HepG2 (cell line): ENCODE measurements around the gene TNNI3K. TPM values are rescaled to one million over a fixed set of nuclear protein-coding genes. Genes with fewer than 3 reads are reported as not detected.

Source experiments
- KLF11 ChIP-seq: IDR thresholded peaks from 2 replicates; pipeline ENCODE4 v1.6.1; 2016; ENCODE audit warnings: missing compliant biosample characterization
- SOX13 ChIP-seq, 3 experiments: fragments of 450-650 bp in 1 of 3; sonication (generic) in 1 of 3; formaldehyde crosslinking in 1 of 3; IDR thresholded peaks in 2 of 3; conservative IDR thresholded peaks in 1 of 3; 2 replicates each; pipeline versions ENCODE4 v1.5.0 to v1.6.1; 2016 to 2020; ENCODE audit warnings: antibody characterized with exemption in 1 of 3, mild to moderate bottlenecking in 1 of 3, missing compliant biosample characterization in 1 of 3, missing genetic modification reagents in 1 of 3, moderate library complexity in 1 of 3
- SRY ChIP-seq: sonication (generic); formaldehyde crosslinking; IDR thresholded peaks from 2 replicates; pipeline ENCODE4 v1.8.0; 2022; ENCODE audit warnings: mild to moderate bottlenecking, missing genetic modification reagents
- ZNF343 ChIP-seq: sonication (generic); formaldehyde crosslinking; IDR thresholded peaks from 2 replicates; pipeline ENCODE4 v1.4.0; 2020; ENCODE audit warnings: mild to moderate bottlenecking, missing genetic modification reagents
- ZNF720 ChIP-seq: sonication (generic); formaldehyde crosslinking; IDR thresholded peaks from 2 replicates; pipeline ENCODE4 v1.4.0; 2020; ENCODE audit warnings: missing genetic modification reagents
- polyA plus RNA-seq, 8 experiments: library from polyadenylated mRNA; depleted of rRNA in 3 of 8; stranded (reverse) in 7 of 8; unstranded in 1 of 8; fragments of >200 nt; fragmentation: Illumina TruSeq in 4 of 8; extraction: Trizol in 4 of 8; gene quantifications; 2 replicates each; pipeline versions ENCODE4 v1.2.1 to v1.2.3, GENCODE V29; 2011 to 2016; ENCODE audit warnings: low read depth in 4 of 8, missing spikeins in 1 of 8, mixed read lengths in 1 of 8; ENCODE audit not compliant: insufficient read depth in 1 of 8
- total RNA-seq, 5 experiments: library from RNA; depleted of rRNA; stranded (reverse); fragments of >200 nt; fragmentation: Illumina TruSeq; extraction: Trizol; gene quantifications; 2 replicates each; pipeline ENCODE4 v1.2.3, GENCODE V29; 2016; ENCODE audit warnings: low read depth in 1 of 5
- TF ChIP-seq, protein P1 (sequence below): sonication (generic); formaldehyde crosslinking; IDR thresholded peaks from 2 replicates; pipeline ENCODE4 v1.9.0; 2022; ENCODE audit warnings: low read depth, missing genetic modification reagents
- TF ChIP-seq, protein P2 (sequence below): sonication (generic); formaldehyde crosslinking; IDR thresholded peaks from 2 replicates; pipeline ENCODE4 v1.8.0; 2022; ENCODE audit warnings: mild to moderate bottlenecking, missing genetic modification reagents, moderate library complexity
- TF ChIP-seq, protein P3 (sequence below): sonication (generic); formaldehyde crosslinking; conservative IDR thresholded peaks from 2 replicates; pipeline ENCODE4 v1.8.0; 2022; ENCODE audit warnings: low read depth, missing genetic modification reagents
- TF ChIP-seq, protein P4 (sequence below): IDR thresholded peaks from 2 replicates; pipeline ENCODE4 v1.6.1; 2016; ENCODE audit warnings: missing compliant biosample characterization, missing genetic modification reagents, borderline replicate concordance

Gene TNNI3K
- total and polyA plus RNA-seq, 2 of the 13 experiments (the other 11 are each of a cell fraction or from before 2014, with no cell fraction given): 1.1 TPM; not detected in 1

DNA sequence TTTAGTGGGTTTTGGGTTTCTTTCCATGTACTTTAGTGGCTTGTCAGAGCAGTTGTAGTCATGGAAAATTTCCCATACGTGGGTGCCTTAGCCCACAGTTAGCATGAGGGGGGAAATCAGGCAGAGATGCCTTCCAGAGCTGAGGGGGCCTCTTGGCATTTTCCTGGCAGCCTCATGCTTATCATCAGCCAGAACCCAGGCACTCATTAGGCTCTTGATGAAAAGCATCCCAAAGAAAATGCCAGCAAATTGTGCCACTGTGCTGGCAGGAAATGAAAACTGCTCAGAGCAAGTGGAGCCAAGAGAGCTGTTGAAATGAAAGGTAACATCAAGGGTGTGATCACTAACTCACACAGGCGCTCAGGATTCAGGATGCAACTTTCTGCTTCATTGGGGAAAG, 128.0 kb downstream of the TNNI3K start (continued):
- TF ChIP-seq, protein P1, sequence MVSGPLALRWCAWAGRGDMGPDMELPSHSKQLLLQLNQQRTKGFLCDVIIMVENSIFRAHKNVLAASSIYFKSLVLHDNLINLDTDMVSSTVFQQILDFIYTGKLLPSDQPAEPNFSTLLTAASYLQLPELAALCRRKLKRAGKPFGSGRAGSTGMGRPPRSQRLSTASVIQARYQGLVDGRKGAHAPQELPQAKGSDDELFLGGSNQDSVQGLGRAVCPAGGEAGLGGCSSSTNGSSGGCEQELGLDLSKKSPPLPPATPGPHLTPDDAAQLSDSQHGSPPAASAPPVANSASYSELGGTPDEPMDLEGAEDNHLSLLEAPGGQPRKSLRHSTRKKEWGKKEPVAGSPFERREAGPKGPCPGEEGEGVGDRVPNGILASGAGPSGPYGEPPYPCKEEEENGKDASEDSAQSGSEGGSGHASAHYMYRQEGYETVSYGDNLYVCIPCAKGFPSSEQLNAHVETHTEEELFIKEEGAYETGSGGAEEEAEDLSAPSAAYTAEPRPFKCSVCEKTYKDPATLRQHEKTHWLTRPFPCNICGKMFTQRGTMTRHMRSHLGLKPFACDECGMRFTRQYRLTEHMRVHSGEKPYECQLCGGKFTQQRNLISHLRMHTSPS (CRISPR knock-in tag): no peak
- TF ChIP-seq KLF11 (no peak), ZNF343 (CRISPR knock-in tag) (no peak), SRY (CRISPR knock-in tag) (no peak), SOX13 (IDR thresholded peaks at IDR 0.05) (no peak), SOX13 (CRISPR knock-in tag; conservative IDR thresholded peaks at IDR 0.05 in 1 of 2, IDR thresholded peaks at IDR 0.05 in 1 of 2) (no peak), ZNF720 (CRISPR knock-in tag) (no peak)
- TF ChIP-seq, protein P2, sequence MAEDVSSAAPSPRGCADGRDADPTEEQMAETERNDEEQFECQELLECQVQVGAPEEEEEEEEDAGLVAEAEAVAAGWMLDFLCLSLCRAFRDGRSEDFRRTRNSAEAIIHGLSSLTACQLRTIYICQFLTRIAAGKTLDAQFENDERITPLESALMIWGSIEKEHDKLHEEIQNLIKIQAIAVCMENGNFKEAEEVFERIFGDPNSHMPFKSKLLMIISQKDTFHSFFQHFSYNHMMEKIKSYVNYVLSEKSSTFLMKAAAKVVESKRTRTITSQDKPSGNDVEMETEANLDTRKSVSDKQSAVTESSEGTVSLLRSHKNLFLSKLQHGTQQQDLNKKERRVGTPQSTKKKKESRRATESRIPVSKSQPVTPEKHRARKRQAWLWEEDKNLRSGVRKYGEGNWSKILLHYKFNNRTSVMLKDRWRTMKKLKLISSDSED (CRISPR knock-in tag): no peak
- TF ChIP-seq, protein P3, sequence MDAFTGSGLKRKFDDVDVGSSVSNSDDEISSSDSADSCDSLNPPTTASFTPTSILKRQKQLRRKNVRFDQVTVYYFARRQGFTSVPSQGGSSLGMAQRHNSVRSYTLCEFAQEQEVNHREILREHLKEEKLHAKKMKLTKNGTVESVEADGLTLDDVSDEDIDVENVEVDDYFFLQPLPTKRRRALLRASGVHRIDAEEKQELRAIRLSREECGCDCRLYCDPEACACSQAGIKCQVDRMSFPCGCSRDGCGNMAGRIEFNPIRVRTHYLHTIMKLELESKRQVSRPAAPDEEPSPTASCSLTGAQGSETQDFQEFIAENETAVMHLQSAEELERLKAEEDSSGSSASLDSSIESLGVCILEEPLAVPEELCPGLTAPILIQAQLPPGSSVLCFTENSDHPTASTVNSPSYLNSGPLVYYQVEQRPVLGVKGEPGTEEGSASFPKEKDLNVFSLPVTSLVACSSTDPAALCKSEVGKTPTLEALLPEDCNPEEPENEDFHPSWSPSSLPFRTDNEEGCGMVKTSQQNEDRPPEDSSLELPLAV: no peak
- TF ChIP-seq, protein P4, sequence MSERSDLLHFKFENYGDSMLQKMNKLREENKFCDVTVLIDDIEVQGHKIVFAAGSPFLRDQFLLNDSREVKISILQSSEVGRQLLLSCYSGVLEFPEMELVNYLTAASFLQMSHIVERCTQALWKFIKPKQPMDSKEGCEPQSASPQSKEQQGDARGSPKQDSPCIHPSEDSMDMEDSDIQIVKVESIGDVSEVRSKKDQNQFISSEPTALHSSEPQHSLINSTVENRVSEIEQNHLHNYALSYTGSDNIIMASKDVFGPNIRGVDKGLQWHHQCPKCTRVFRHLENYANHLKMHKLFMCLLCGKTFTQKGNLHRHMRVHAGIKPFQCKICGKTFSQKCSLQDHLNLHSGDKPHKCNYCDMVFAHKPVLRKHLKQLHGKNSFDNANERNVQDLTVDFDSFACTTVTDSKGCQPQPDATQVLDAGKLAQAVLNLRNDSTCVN (CRISPR knock-in tag): no peak
